ENCODE measurements around the gene FABP6.

The FABP6 gene

GRCh38 chr5:160272889-160273288 is 43.6 kb downstream of the FABP6 start:
- no peak for DNase-seq (ENCODE audit: low read depth in 1 of 2, low spot score in 1 of 2)
- TF ChIP-seq JUND (IDR thresholded peaks at IDR 0.05; ENCODE audit: low read depth) = no peak
- in situ Hi-C loops (cut with HindIII; ENCODE audit: low pct_unique_long_range_greater_than_20kb, low sequenced_read_pairs) = no loop called here

DNA sequence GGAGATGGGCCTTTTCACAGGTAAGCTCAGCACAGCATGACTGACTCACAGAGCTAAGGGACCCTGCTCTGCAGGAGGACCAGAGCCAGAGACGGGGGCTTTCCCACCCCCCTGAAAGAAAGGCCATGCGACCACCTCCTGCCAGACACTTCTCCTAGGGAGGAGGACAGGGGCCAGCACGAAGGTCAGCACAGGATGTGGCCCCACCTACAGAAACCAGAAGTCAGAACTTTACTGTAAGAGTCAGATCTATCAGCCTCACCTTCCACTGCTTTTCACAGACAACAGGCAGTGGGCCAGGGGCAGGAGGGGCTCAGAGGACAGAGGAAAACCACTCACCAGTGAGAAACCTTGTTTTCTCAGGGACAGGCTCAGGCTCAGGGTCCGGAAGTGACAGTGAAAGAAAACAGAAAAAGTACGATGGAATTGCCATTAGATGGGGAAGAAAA is 45.2 kb downstream of the FABP6 start:
- in situ Hi-C loops (cut with HindIII; ENCODE audit: low pct_unique_long_range_greater_than_20kb, low sequenced_read_pairs) = no loop called here
- no peak for TF ChIP-seq JUND (IDR thresholded peaks at IDR 0.05; ENCODE audit: low read depth)
- DNase-seq (ENCODE audit: low read depth in 1 of 2, low spot score in 1 of 2) = no peak

DNA sequence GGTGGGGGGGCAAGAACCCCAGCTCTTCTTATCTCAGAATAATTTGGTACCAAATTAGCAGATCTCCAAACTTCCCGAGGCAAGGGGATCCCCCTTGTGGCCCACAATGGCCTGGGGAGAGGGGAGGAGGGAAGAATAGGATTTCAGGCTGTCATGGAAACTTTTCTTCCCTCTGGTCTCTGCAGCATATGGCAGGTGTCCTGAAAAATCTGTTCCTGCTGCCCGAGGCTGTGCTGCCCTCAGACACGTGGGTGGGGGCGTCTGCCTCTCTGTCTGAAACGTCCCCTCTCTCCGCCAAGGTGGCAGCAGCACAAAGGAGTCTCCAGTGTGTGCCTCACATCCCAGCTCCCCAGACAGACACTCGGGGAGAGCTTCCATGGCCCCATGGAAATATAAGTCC is 49.0 kb downstream of the FABP6 start:
- DNase-seq (ENCODE audit: low read depth in 1 of 2, low spot score in 1 of 2) = no peak
- no peak for TF ChIP-seq JUND (IDR thresholded peaks at IDR 0.05; ENCODE audit: low read depth)
- in situ Hi-C loops (cut with HindIII; ENCODE audit: low pct_unique_long_range_greater_than_20kb, low sequenced_read_pairs) = no loop called here

- no peak for DNase-seq (ENCODE audit: low read depth in 1 of 2, low spot score in 1 of 2)
- no peak for TF ChIP-seq JUND (IDR thresholded peaks at IDR 0.05; ENCODE audit: low read depth)
- in situ Hi-C loops (cut with HindIII; ENCODE audit: low pct_unique_long_range_greater_than_20kb, low sequenced_read_pairs) = no loop called here
These were observed 51.2 kb downstream of the FABP6 start for GRCh38 chr5:160280384-160281095.

DNA sequence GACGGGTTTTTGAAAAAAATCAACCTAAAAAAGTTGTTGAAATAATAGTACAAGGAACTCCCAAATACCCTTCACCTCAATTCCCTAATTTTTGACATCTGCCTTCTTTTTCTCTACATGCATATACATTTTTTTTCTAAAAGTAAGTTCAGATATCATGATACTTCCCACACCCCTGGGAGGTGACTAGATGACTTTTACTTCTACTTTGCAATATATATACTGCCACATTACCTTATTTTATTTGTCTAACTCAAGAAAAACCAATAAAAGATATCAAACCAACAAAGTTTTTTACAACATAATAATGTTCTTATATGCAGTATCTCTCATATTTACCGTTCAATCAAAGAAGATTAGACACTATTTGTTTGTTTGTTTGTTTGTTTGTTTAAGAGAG is 52.0 kb downstream of the FABP6 start:
- in situ Hi-C loops (cut with HindIII; ENCODE audit: low pct_unique_long_range_greater_than_20kb, low sequenced_read_pairs) = no loop called here
- no peak for TF ChIP-seq JUND (IDR thresholded peaks at IDR 0.05; ENCODE audit: low read depth)
- no peak for DNase-seq (ENCODE audit: low read depth in 1 of 2, low spot score in 1 of 2)

- no peak for TF ChIP-seq JUND (IDR thresholded peaks at IDR 0.05; ENCODE audit: low read depth)
- DNase-seq (ENCODE audit: low read depth in 1 of 2, low spot score in 1 of 2) = no peak
- in situ Hi-C loops (cut with HindIII; ENCODE audit: low pct_unique_long_range_greater_than_20kb, low sequenced_read_pairs) = no loop called here
These were observed 55.1 kb downstream of the FABP6 start for GRCh38 chr5:160284291-160284873.

GRCh38 chr5:160285316-160285715 is 56.0 kb downstream of the FABP6 start:
- DNase-seq (ENCODE audit: low read depth in 1 of 2, low spot score in 1 of 2) = no peak
- in situ Hi-C loops (cut with HindIII; ENCODE audit: low pct_unique_long_range_greater_than_20kb, low sequenced_read_pairs) = no loop called here
- TF ChIP-seq JUND (IDR thresholded peaks at IDR 0.05; ENCODE audit: low read depth) = no peak

DNA sequence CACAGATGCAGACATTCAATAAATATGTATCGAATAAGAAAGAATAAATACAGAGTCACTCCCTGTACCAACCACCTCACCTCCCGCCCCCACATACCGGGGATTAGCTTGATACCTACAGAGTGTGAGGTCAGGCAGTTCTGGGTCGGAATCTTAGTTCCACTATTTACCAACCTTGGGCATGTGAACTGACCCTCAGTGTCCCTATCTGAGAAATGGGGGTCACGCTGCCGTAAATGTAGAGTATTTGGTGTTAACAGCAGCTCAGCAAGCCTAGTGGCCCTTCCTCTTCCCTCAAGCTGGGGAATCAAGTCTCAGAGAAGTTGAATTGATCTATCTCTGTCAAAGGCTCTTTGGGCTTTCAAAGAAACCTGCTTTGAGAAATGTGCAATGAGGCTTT is 57.6 kb downstream of the FABP6 start:
- TF ChIP-seq JUND (IDR thresholded peaks at IDR 0.05; ENCODE audit: low read depth) = no peak
- in situ Hi-C loops (cut with HindIII; ENCODE audit: low pct_unique_long_range_greater_than_20kb, low sequenced_read_pairs) = no loop called here
- no peak for DNase-seq (ENCODE audit: low read depth in 1 of 2, low spot score in 1 of 2)

DNA sequence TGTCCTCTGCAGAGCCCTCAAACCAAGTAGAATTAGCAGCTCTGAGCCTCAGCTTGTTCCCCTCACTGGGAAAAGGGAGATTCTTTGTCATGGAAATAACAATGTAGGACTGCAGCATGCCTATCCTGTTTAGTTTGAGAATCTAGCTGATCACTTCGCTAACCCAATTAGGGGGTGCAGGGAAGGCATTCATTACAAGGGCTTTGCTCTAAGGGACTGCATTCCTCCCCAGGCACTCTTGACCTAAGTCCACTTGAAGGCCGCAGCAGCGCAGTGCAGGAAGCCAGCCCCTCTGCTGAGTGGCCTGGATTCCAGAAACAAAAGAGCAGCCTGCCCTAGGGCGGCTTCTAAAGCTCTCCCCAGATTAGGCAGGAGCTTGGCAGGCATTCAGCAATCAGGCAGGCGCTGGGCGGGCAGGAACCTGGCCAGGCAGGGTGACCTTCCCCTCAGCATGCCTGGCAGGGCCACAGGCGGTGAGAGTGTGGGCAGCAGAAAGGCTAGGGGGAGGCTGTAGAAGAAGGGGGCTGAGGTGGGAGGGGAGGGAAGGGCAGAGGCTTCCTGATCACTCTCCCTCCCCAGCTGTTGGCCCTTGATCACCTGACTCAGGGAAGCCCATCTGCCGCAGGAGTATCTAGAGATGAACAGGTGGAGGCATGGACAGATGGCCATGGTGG is 58.2 kb downstream of the FABP6 start:
- peak in 1 of 2 experiments; percentile 61 for DNase-seq (ENCODE audit: low read depth in 1 of 2, low spot score in 1 of 2)
- no peak for TF ChIP-seq JUND (IDR thresholded peaks at IDR 0.05; ENCODE audit: low read depth)
- in situ Hi-C loops (cut with HindIII; ENCODE audit: low pct_unique_long_range_greater_than_20kb, low sequenced_read_pairs) = no loop called here
